GM19438 (cell line): ENCODE measurements around the gene OSBPL3.

Experiments used
- ATAC-seq: cut with Tn5 transposase; IDR thresholded peaks from one replicate; pipeline ENCODE4 v1.9.1; 2021; ENCODE audit warnings: low read depth; ENCODE audit not compliant: unreplicated experiment

The OSBPL3 gene

GRCh38 chr7:24871770-24872169 is 108.2 kb downstream of the OSBPL3 start:
- ATAC-seq: no peak

- no peak for ATAC-seq
These were observed 109.2 kb downstream of the OSBPL3 start for GRCh38 chr7:24870766-24871165.

- ATAC-seq: no peak
These were observed 110.4 kb downstream of the OSBPL3 start for GRCh38 chr7:24869572-24869971.

GRCh38 chr7:24868741-24869140 is 111.2 kb downstream of the OSBPL3 start:
- ATAC-seq: no peak

- no peak for ATAC-seq
These were observed 113.9 kb downstream of the OSBPL3 start for GRCh38 chr7:24866004-24866615.

- no peak for ATAC-seq
These were observed 115.7 kb downstream of the OSBPL3 start for GRCh38 chr7:24864214-24864817.

GRCh38 chr7:24863626-24864025 is 116.4 kb downstream of the OSBPL3 start:
- no peak for ATAC-seq

- no peak for ATAC-seq
These were observed 117.5 kb downstream of the OSBPL3 start for GRCh38 chr7:24862461-24862860.

GRCh38 chr7:24861336-24861735 is 118.6 kb downstream of the OSBPL3 start:
- ATAC-seq: no peak

- ATAC-seq: no peak
These were observed 119.4 kb downstream of the OSBPL3 start for GRCh38 chr7:24860611-24861010.

GRCh38 chr7:24858108-24858977 is 121.6 kb downstream of the OSBPL3 start:
- no peak for ATAC-seq

- ATAC-seq: no peak
These were observed 122.4 kb downstream of the OSBPL3 start for GRCh38 chr7:24857623-24858022.

- ATAC-seq: no peak
These were observed 125.1 kb downstream of the OSBPL3 start for GRCh38 chr7:24854866-24855265.

- no peak for ATAC-seq
These were observed 128.2 kb downstream of the OSBPL3 start for GRCh38 chr7:24851786-24852185.

GRCh38 chr7:24848878-24849277 is 131.1 kb downstream of the OSBPL3 start:
- ATAC-seq: no peak

- ATAC-seq: no peak
These were observed 132.2 kb downstream of the OSBPL3 start for GRCh38 chr7:24847754-24848153.

- ATAC-seq: no peak
These were observed 136.1 kb downstream of the OSBPL3 start for GRCh38 chr7:24843821-24844434.

GRCh38 chr7:24842449-24843241 is 137.3 kb downstream of the OSBPL3 start:
- ATAC-seq: no peak

- ATAC-seq: no peak
These were observed 137.9 kb downstream of the OSBPL3 start for GRCh38 chr7:24842029-24842428.

GRCh38 chr7:24840563-24840962 is 139.4 kb downstream of the OSBPL3 start:
- no peak for ATAC-seq
